ENCODE data around the gene SMARCA2. TPM values are rescaled to one million over a fixed set of nuclear protein-coding genes. Genes with fewer than 3 reads are reported as not detected.

SMARCA2 gene
- total RNA-seq, 2 experiments from 2014 or later, result 243 to 245 TPM

DNA sequence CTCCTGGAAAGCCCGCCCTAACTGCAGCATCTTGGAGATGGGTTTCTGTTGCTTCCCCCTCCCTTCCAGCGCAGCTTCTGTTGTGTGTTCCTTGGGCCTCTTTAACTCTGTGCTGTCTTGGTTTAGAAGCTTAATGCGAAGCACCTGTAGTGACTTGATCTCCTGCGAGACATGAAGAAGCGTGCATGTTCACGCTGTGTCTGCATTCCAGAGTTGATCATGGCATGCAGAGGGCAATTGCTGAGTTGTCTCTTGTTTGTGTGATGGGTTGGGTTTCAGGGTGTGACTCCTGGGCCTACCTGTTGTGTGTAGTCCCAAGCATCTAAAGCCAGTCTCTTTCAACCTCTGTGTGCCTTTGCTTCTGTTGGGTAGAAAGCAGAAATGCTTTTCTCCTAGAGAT, 155.6 kb downstream of the SMARCA2 start:
- no peaks in the 10 kb centered on the region for H3K4me1 Mint-ChIP-seq (ENCODE audit: low read depth)
- POLR2A ChIA-PET, result no interaction called here

DNA sequence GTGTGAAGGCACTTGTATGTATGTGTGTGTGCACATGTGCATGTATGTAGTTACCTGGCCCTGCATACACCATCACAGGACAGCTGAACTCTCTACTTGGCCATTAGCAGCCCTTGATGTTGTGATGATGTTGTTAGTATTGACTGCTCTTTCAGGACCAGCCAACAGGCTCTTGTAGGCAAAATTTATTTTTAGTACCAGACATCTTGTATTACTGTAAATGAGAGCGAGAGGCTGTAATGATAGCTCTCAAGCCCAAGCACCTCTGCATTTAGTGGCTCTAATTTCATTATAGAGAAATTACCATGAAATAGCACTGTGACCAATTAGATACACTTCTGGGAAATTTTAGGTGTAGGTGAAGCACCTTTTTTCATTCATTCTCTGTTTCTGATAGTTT, 158.0 kb downstream of the SMARCA2 start:
- POLR2A ChIA-PET, result no interaction called here
- Mint-ChIP-seq H3K36me3 (ENCODE audit: low read depth) (peaks cover 58% of the 10 kb centered on the region), H3K27me3 (ENCODE audit: low read depth) (no peaks in the 10 kb centered on the region), H3K9me3 (ENCODE audit: insufficient read depth) (no peaks in the 10 kb centered on the region), H3K4me1 (ENCODE audit: low read depth) (no peaks in the 10 kb centered on the region), H3K27ac (no peak overlapping the region), H3K4me3 (no peak overlapping the region)
- CTCF ChIA-PET, result no interaction called here
- DNase-seq (no peak), ATAC-seq (no peak)

More for the DNA sequence above, 155.6 kb downstream of the SMARCA2 start:
- CTCF ChIA-PET, result interaction anchor here (0.7 to 2.5 kb wide), 2 partner anchors 10 to 629 kb away, joined by 3 to 13 read pairs; no protein-coding TSS in a partner anchor
- DNase-seq (no peak), ATAC-seq (no peak)
- no peaks in the 10 kb centered on the region for H3K27me3 Mint-ChIP-seq (ENCODE audit: low read depth)
- H3K4me3 Mint-ChIP-seq, result no peak overlapping the region
- H3K36me3 Mint-ChIP-seq (ENCODE audit: low read depth), result peaks cover 75% of the 10 kb centered on the region
- no peak overlapping the region for H3K27ac Mint-ChIP-seq
- H3K9me3 Mint-ChIP-seq (ENCODE audit: insufficient read depth), result no peaks in the 10 kb centered on the region

DNA sequence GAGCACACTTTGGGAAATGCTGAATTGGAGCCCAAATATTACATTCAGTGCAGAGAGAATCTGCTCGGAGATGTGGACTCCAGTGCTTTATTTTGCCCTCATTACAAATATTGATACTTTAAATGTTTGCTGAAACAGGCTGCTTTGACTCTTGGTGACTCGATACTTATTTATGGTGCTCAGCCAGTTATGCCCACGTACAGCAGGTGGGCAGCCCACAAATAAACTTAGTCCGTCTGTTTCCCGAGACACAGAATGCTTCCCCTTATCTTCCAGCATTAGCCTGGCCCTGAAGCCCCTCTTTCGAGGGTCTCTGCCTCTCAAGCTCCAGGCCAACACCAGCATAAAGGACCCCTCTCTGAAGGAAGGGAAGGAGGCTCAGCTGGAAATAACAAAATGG, 158.7 kb downstream of the SMARCA2 start:
- ATAC-seq, result no peak
- Mint-ChIP-seq H3K27ac (no peak overlapping the region), H3K4me1 (ENCODE audit: low read depth) (no peaks in the 10 kb centered on the region), H3K4me3 (no peak overlapping the region), H3K27me3 (ENCODE audit: low read depth) (no peaks in the 10 kb centered on the region), H3K36me3 (ENCODE audit: low read depth) (peaks cover 53% of the 10 kb centered on the region), H3K9me3 (ENCODE audit: insufficient read depth) (no peaks in the 10 kb centered on the region)
- ChIA-PET POLR2A (no interaction called here), CTCF (no interaction called here)
- DNase-seq, result no peak

DNA sequence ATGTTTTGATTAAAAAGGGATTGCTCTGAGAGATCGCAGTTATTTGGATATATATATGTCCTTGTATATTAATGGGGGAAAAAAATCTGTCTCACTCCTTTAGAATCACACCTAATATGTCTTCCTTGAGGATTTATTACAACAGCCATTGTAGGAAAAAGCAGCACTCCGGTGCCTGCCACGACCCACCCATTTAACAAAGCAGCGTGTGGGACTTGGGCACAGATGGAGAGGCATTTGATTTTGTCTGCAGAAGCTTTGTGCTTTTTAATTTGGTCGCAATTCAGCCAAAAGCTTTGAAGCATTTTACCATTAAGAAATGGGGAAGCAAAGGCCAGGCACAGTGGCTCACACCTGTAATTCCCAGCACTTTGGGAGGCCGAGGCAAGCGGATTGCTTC, 159.2 kb downstream of the SMARCA2 start:
- H3K9me3 Mint-ChIP-seq (ENCODE audit: insufficient read depth), result no peaks in the 10 kb centered on the region
- ChIA-PET CTCF (no interaction called here), POLR2A (no interaction called here)
- H3K36me3 Mint-ChIP-seq (ENCODE audit: low read depth), result peaks cover 48% of the 10 kb centered on the region
- no peaks in the 10 kb centered on the region for H3K27me3 Mint-ChIP-seq (ENCODE audit: low read depth)
- DNase-seq (no peak), ATAC-seq (no peak)
- H3K4me3 Mint-ChIP-seq, result no peak overlapping the region
- H3K4me1 Mint-ChIP-seq (ENCODE audit: low read depth), result no peaks in the 10 kb centered on the region
- no peak overlapping the region for H3K27ac Mint-ChIP-seq

DNA sequence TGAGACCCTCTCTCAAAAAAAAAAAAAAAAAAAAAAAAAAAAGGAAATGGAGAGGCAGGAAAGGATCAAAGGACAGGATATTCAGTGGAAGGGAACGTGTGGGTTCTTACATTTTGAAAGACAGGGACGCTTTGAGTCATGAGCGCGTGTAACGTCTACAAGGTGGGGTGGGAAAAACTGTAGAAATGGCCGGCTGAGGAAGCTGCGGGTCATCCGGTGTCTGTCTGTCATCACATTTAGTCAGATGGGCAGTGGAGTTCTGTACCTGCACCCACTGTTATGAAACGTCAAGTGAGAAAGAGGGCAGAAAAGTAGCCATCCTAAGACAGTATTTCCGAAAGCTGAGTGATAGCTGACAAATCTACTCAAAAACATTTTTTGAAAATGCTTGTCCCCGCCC, 159.8 kb downstream of the SMARCA2 start:
- H3K9me3 Mint-ChIP-seq (ENCODE audit: insufficient read depth), result no peaks in the 10 kb centered on the region
- no peak overlapping the region for H3K27ac Mint-ChIP-seq
- ATAC-seq (no peak), DNase-seq (no peak)
- CTCF ChIA-PET, result no interaction called here
- H3K36me3 Mint-ChIP-seq (ENCODE audit: low read depth), result peaks cover 46% of the 10 kb centered on the region
- POLR2A ChIA-PET, result no interaction called here
- H3K4me3 Mint-ChIP-seq, result no peak overlapping the region
- H3K27me3 Mint-ChIP-seq (ENCODE audit: low read depth), result no peaks in the 10 kb centered on the region
- no peaks in the 10 kb centered on the region for H3K4me1 Mint-ChIP-seq (ENCODE audit: low read depth)

DNA sequence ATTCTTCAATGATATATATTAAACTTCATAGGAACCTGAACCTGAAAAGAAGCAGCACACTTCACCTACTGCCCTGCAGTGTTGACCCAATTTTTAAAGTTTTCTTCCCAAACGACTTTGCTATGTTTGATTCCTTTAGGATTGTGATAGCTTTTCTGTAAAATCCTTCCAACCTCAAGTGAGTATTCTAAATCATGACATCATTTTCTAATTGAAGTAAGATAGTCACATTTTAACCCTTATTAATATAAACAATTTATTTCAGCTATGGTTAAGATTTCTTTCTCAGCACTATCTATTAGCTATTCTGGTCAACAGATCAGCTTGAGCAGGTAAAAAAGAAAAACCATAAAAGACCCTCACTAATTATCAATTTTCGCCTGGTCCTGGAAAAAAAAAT, 162.0 kb downstream of the SMARCA2 start:
- no peaks in the 10 kb centered on the region for H3K4me1 Mint-ChIP-seq (ENCODE audit: low read depth)
- POLR2A ChIA-PET, result no interaction called here

DNA sequence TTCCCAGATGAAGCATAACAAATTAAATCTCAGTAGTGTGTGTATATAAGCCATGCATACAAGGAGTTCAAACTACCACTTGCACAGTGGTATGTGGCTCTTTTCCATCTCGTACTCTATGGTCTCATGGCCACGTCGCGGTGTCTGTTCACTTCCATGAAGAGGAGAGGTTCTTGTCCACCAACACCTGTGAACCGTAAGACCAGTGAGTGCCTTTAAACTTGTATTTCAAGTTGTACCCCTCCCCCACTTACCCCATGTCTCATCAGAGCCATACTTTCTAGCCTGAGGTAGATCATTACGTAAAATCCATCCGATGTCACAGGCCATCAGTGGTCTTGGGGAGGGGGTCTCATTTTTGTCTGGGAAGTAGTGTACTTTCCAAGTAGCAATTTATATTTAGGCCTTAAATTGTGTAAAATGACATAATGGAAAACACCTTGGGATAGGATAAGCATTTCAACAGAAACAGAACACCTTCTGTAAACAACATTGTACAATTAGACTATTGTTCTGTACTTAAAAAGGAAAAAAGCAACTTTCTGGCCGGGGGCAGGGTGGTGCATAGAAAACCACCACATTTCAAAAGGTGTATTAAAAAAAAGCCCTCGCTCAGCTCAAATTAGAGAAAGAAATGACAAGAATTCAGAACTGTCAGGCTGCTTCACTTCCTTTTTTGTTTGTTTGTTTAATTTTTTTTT, 163.0 kb downstream of the SMARCA2 start:
- ATAC-seq, result no peak
- CTCF ChIA-PET, result interaction anchor here (1.2 to 1.6 kb wide), 2 partner anchors 18 to 46 kb away, joined by 5 to 9 read pairs; no protein-coding TSS in a partner anchor

More for the DNA sequence above, 162.0 kb downstream of the SMARCA2 start:
- H3K27ac Mint-ChIP-seq, result no peak overlapping the region
- no peaks in the 10 kb centered on the region for H3K9me3 Mint-ChIP-seq (ENCODE audit: insufficient read depth)
- CTCF ChIA-PET, result no interaction called here
- peaks cover 30% of the 10 kb centered on the region for H3K36me3 Mint-ChIP-seq (ENCODE audit: low read depth)
- no peak for DNase-seq
- H3K4me3 Mint-ChIP-seq, result no peak overlapping the region
- ATAC-seq, result no peak
- no peaks in the 10 kb centered on the region for H3K27me3 Mint-ChIP-seq (ENCODE audit: low read depth)

DNA sequence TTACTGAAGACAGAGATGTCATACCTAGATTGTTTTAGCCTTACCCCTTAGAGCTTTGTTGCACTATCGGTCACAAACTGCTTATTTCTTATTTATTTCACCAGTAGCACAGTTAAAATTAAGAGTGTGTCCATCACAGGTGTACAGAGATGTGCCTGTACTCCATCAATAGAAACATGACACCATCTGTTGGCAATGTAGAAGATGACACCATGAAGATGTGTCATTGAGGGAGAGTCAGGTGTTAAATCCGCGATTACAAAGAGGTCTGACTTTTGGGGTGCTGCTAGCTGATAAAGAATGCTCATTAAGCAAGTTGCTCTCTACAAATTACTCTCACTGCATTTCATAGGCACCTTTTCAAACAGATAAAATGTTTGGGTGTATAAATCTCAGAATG, 164.4 kb downstream of the SMARCA2 start:
- CTCF ChIA-PET, result interaction anchor here (0.7 to 3.4 kb wide), 8 partner anchors 10 to 51 kb away, joined by 3 to 13 read pairs (median 6); no protein-coding TSS in a partner anchor
- ATAC-seq (no peak), DNase-seq (no peak)
- POLR2A ChIA-PET, result no interaction called here
- H3K27me3 Mint-ChIP-seq (ENCODE audit: low read depth), result no peaks in the 10 kb centered on the region
- no peaks in the 10 kb centered on the region for H3K4me1 Mint-ChIP-seq (ENCODE audit: low read depth)
- no peaks in the 10 kb centered on the region for H3K9me3 Mint-ChIP-seq (ENCODE audit: insufficient read depth)
- H3K27ac Mint-ChIP-seq, result no peak overlapping the region
- no peak overlapping the region for H3K4me3 Mint-ChIP-seq
- H3K36me3 Mint-ChIP-seq (ENCODE audit: low read depth), result peaks cover 22% of the 10 kb centered on the region

More for the DNA sequence above, 163.0 kb downstream of the SMARCA2 start:
- H3K36me3 Mint-ChIP-seq (ENCODE audit: low read depth), result peaks cover 22% of the 10 kb centered on the region
- H3K4me3 Mint-ChIP-seq, result no peak overlapping the region
- no peaks in the 10 kb centered on the region for H3K4me1 Mint-ChIP-seq (ENCODE audit: low read depth)
- no peaks in the 10 kb centered on the region for H3K27me3 Mint-ChIP-seq (ENCODE audit: low read depth)
- DNase-seq, result no peak
- H3K27ac Mint-ChIP-seq, result no peak overlapping the region
- POLR2A ChIA-PET, result no interaction called here
- H3K9me3 Mint-ChIP-seq (ENCODE audit: insufficient read depth), result no peaks in the 10 kb centered on the region

DNA sequence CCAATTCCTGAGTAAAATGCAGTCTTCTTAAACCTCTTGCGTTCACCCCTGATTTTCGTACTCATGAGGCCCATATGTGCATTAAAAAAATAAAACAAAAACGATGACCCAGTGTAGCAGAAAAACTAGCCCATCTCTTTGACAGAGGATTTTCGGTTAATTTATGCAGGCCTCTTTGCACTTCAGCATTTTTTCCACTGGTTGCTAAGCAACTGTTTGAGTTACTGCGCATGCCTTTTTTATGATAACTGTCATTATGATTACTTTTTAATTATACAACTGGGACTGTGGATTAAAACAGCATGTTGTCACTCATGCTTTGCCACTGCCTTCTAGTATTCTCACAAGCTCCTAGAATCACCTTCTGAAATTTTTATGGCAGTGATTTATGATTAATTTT, 165.0 kb downstream of the SMARCA2 start:
- H3K27me3 Mint-ChIP-seq (ENCODE audit: low read depth), result no peaks in the 10 kb centered on the region
- peaks cover 21% of the 10 kb centered on the region for H3K36me3 Mint-ChIP-seq (ENCODE audit: low read depth)
- no peaks in the 10 kb centered on the region for H3K4me1 Mint-ChIP-seq (ENCODE audit: low read depth)
- no peaks in the 10 kb centered on the region for H3K9me3 Mint-ChIP-seq (ENCODE audit: insufficient read depth)
- H3K27ac Mint-ChIP-seq, result no peak overlapping the region
- no peak overlapping the region for H3K4me3 Mint-ChIP-seq
- no peak for ATAC-seq
- POLR2A ChIA-PET, result no interaction called here
- CTCF ChIA-PET, result interaction anchor here (1.6 to 3.4 kb wide), 3 partner anchors 10 to 47 kb away, joined by 6 to 13 read pairs (median 7); no protein-coding TSS in a partner anchor
- DNase-seq, result no peak

DNA sequence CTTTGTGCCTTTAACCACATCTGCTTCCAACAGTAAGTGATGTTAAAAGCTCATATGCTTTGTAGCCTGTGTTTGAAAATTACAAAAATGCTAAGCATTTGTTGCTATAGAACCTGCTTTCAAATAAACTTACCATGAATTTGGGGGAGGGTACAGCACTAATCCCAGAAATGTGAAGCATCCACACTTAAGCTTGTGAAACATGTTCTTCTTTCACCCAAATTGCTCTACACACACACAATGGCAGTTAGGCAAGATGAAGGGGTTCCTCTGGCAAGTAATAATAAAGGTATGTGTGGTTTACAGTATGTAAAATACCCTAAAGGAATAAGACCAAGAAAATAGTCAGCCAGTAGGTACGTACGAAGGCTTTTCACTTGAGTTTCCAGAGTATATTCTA, 165.6 kb downstream of the SMARCA2 start:
- Mint-ChIP-seq H3K9me3 (ENCODE audit: insufficient read depth) (no peaks in the 10 kb centered on the region), H3K27ac (no peak overlapping the region), H3K36me3 (ENCODE audit: low read depth) (peaks cover 19% of the 10 kb centered on the region), H3K4me1 (ENCODE audit: low read depth) (no peaks in the 10 kb centered on the region), H3K4me3 (no peak overlapping the region), H3K27me3 (ENCODE audit: low read depth) (no peaks in the 10 kb centered on the region)
- ChIA-PET CTCF (interaction anchor here (0.8 to 3.4 kb wide), 6 partner anchors 8 to 166 kb away, joined by 3 to 13 read pairs (median 3); no protein-coding TSS in a partner anchor), POLR2A (no interaction called here)
- ATAC-seq (no peak), DNase-seq (no peak)

DNA sequence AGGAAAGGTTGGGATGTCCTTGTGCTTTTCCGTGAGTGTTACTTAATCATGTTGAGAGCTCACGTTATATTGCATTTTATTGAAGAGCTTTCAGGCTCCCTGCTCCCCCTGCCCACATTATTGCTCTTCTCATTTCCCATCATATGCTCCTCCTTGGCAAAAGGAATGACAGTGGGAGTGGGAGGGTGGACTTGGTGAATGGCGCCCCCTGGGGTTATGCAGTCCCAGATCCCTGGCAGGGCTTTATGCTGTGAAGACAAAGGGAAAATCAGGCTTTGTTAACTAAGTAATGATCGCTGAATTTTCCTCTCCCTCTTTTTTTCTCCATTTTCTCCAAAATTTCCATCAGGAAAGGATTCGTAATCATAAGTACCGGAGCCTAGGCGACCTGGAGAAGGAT, 166.6 kb downstream of the SMARCA2 start:
- ChIA-PET POLR2A (no interaction called here), CTCF (interaction anchor here (0.8 to 3.4 kb wide), 5 partner anchors 12 to 165 kb away, joined by 3 to 13 read pairs (median 3); no protein-coding TSS in a partner anchor)
- no peaks in the 10 kb centered on the region for H3K4me1 Mint-ChIP-seq (ENCODE audit: low read depth)
- H3K4me3 Mint-ChIP-seq, result no peak overlapping the region
- ATAC-seq (no peak), DNase-seq (no peak)
- no peaks in the 10 kb centered on the region for H3K9me3 Mint-ChIP-seq (ENCODE audit: insufficient read depth)
- H3K27ac Mint-ChIP-seq, result no peak overlapping the region
- H3K27me3 Mint-ChIP-seq (ENCODE audit: low read depth), result no peaks in the 10 kb centered on the region
- peaks cover 27% of the 10 kb centered on the region for H3K36me3 Mint-ChIP-seq (ENCODE audit: low read depth)

DNA sequence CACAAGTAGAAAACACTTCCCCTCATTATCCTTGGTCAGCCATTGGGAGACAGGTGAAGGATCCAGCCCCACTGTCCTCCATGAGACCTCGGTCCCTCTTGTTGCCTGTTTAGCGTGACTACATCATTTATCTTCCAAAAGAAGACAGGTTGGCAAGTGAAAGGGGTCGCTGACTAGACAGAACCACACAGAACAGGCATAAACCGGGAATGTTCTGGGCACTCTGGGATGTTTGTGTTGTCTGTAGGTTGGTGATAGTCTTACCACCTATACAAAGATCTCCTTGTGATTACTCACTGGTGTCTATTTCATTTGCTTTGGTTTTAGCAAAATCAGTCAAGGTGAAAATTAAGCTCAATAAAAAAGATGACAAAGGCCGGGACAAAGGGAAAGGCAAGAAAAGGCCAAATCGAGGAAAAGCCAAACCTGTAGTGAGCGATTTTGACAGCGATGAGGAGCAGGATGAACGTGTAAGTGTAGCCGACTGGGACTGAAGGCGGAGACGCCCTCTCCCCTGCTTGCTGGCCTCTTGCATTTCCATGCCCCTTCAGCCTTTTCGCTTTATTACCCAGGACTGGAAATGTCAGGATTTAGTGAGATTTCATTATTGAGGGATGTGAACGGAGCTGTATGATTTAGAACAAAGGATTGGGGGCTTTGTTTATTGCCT, 175.9 kb downstream of the SMARCA2 start:
- Mint-ChIP-seq H3K4me3 (no peak overlapping the region), H3K4me1 (ENCODE audit: low read depth) (no peaks in the 10 kb centered on the region), H3K27ac (no peak overlapping the region), H3K9me3 (ENCODE audit: insufficient read depth) (no peaks in the 10 kb centered on the region), H3K27me3 (ENCODE audit: low read depth) (no peaks in the 10 kb centered on the region), H3K36me3 (ENCODE audit: low read depth) (peaks cover 81% of the 10 kb centered on the region)
- DNase-seq (no peak), ATAC-seq (no peak)
- ChIA-PET CTCF (no interaction called here), POLR2A (no interaction called here)
